HepG2 (cell line): ENCODE measurements around the gene TMEM232. TPM values are rescaled to one million over a fixed set of nuclear protein-coding genes. Genes with fewer than 3 reads are reported as not detected.

ENCODE experiments used
- EEA1 ChIP-seq: sonication (generic); formaldehyde crosslinking; IDR thresholded peaks from 2 replicates; pipeline ENCODE4 v1.5.1; 2020; ENCODE audit warnings: mild to moderate bottlenecking, missing genetic modification reagents, borderline replicate concordance
- KDM5B ChIP-seq: sonication (generic); formaldehyde crosslinking; IDR thresholded peaks from 2 replicates; pipeline ENCODE4 v1.4.0; 2020; ENCODE audit warnings: missing genetic modification reagents, mild to moderate bottlenecking, borderline replicate concordance
- TARDBP ChIP-seq: sonication (generic); formaldehyde crosslinking; IDR thresholded peaks from 2 replicates; pipeline ENCODE4 v1.8.0; 2022; ENCODE audit warnings: mild to moderate bottlenecking, missing genetic modification reagents
- TBX2 ChIP-seq: sonication (generic); formaldehyde crosslinking; IDR thresholded peaks from 2 replicates; pipeline ENCODE4 v1.5.0; 2020; ENCODE audit warnings: missing genetic modification reagents, mild to moderate bottlenecking, borderline replicate concordance
- WIZ ChIP-seq: sonication (generic); formaldehyde crosslinking; IDR thresholded peaks from 2 replicates; pipeline ENCODE4 v1.5.1; 2020; ENCODE audit warnings: mild to moderate bottlenecking, missing genetic modification reagents
- XRCC5 ChIP-seq: fragments of 200-400 bp; formaldehyde crosslinking; optimal IDR thresholded peaks from 2 replicates; pipeline ENCODE3; 2017; ENCODE audit warnings: mild to moderate bottlenecking, low read length
- ZNF329 ChIP-seq: sonication (generic); formaldehyde crosslinking; IDR thresholded peaks from 2 replicates; pipeline ENCODE4 v1.9.0; 2021; ENCODE audit warnings: low read depth, mild to moderate bottlenecking, missing genetic modification reagents
- ZNF337 ChIP-seq: sonication (generic); formaldehyde crosslinking; IDR thresholded peaks from 2 replicates; pipeline ENCODE4 v1.5.1; 2020; ENCODE audit warnings: missing genetic modification reagents, low read depth, mild to moderate bottlenecking, borderline replicate concordance
- ZNF501 ChIP-seq: sonication (generic); formaldehyde crosslinking; IDR thresholded peaks from 2 replicates; pipeline ENCODE4 v1.5.1; 2020; ENCODE audit warnings: mild to moderate bottlenecking, moderate library complexity, missing genetic modification reagents
- ZNF747 ChIP-seq: sonication (generic); formaldehyde crosslinking; IDR thresholded peaks from 2 replicates; pipeline ENCODE4 v1.8.1; 2023; ENCODE audit warnings: missing genetic modification reagents, mild to moderate bottlenecking, borderline replicate concordance
- ZNF792 ChIP-seq: IDR thresholded peaks from 2 replicates; pipeline ENCODE4 v1.6.1; 2016
- polyA plus RNA-seq, 8 experiments: library from polyadenylated mRNA; depleted of rRNA in 3 of 8; stranded (reverse) in 7 of 8; unstranded in 1 of 8; fragments of >200 nt; fragmentation: Illumina TruSeq in 4 of 8; extraction: Trizol in 4 of 8; gene quantifications; 2 replicates each; pipeline versions ENCODE4 v1.2.1 to v1.2.3, GENCODE V29; 2011 to 2016; ENCODE audit warnings: low read depth in 4 of 8, missing spikeins in 1 of 8, mixed read lengths in 1 of 8; ENCODE audit not compliant: insufficient read depth in 1 of 8
- total RNA-seq, 5 experiments: library from RNA; depleted of rRNA; stranded (reverse); fragments of >200 nt; fragmentation: Illumina TruSeq; extraction: Trizol; gene quantifications; 2 replicates each; pipeline ENCODE4 v1.2.3, GENCODE V29; 2016; ENCODE audit warnings: low read depth in 1 of 5
- TF ChIP-seq, protein P1 (sequence below): sonication (generic); formaldehyde crosslinking; IDR thresholded peaks from 2 replicates; pipeline ENCODE4 v1.4.0; 2020; ENCODE audit warnings: missing genetic modification reagents, low read depth, mild to moderate bottlenecking, borderline replicate concordance
- TF ChIP-seq, protein P2 (sequence below): sonication (generic); formaldehyde crosslinking; IDR thresholded peaks from 2 replicates; pipeline ENCODE4 v1.8.0; 2022; ENCODE audit warnings: missing genetic modification reagents, mild to moderate bottlenecking, borderline replicate concordance
- TF ChIP-seq, protein P3 (sequence below): IDR thresholded peaks from 2 replicates; pipeline ENCODE4 v1.6.1; 2016; ENCODE audit warnings: mild to moderate bottlenecking, missing biosample characterization, missing genetic modification reagents
- TF ChIP-seq, protein P4 (sequence below): sonication (generic); formaldehyde crosslinking; IDR thresholded peaks from 2 replicates; pipeline ENCODE4 v1.4.0; 2020; ENCODE audit warnings: low read depth, mild to moderate bottlenecking, missing genetic modification reagents
- TF ChIP-seq, protein P5 (sequence below): sonication (generic); formaldehyde crosslinking; IDR thresholded peaks from 2 replicates; pipeline ENCODE4 v1.4.0; 2020; ENCODE audit warnings: missing genetic modification reagents
- TF ChIP-seq, protein P6 (sequence below): sonication (generic); formaldehyde crosslinking; IDR thresholded peaks from 2 replicates; pipeline ENCODE4 v1.4.0; 2020; ENCODE audit warnings: missing genetic modification reagents, borderline replicate concordance

TMEM232 gene
- total and polyA plus RNA-seq, 2 of the 13 experiments (the other 11 are each of a cell fraction or from before 2014, with no cell fraction given): 0.29 to 0.71 TPM

DNA sequence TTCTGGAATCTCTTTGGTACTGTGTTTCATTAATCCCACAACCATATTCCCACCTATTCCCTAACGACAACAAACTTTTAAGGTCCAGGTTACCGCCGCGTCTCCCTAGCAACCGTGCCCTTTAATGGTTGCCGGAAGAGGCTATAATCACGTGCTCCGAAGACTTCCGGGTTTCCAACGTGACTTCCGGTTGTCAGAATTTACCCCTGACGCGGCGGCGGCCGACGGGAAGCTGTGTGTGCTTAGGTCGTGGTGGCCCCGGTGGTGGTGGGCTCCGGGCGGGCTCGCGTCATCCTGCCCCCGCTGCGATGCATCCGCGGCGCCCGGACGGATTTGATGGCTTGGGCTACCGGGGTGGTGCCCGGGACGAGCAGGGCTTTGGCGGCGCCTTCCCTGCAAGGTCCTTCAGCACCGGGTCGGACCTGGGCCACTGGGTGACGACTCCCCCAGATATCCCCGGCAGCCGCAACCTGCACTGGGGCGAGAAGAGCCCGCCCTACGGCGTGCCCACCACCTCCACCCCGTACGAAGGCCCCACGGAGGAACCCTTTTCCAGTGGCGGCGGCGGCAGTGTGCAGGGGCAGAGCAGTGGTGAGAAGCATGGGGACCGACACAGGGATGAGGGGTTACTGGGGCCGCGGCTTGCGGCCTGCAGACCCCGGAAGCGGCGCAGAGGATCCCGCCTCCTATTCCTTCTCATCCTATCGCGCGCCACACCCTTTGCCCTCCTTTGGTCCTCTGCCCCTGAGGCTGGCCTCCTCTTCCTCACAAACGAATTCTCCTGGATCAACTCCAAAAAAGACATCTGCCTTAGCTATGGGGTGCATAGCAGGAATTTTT is 12.6 kb upstream of the TMEM232 start, which contains the start of gene SLC25A46 (continued):
- TF ChIP-seq TBX2 (CRISPR knock-in tag): peak; percentile 83
- TF ChIP-seq TARDBP: peak; percentile 51; the same call in 1 of the 2 replicates
- peak; percentile 80 for TF ChIP-seq ZNF329 (CRISPR knock-in tag)
- peak; percentile 80 for TF ChIP-seq ZNF747 (CRISPR knock-in tag)
- TF ChIP-seq, protein P1, sequence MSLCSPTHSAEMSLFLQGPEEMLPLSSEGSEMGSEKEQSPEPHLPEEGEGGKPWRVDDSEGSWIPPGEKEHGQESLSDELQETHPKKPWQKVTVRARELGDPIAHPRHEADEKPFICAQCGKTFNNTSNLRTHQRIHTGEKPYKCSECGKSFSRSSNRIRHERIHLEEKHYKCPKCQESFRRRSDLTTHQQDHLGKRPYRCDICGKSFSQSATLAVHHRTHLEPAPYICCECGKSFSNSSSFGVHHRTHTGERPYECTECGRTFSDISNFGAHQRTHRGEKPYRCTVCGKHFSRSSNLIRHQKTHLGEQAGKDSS: 0 out of 2 replicates have a peak, but pooled peaks have one; percentile 32
- TF ChIP-seq, protein P2, sequence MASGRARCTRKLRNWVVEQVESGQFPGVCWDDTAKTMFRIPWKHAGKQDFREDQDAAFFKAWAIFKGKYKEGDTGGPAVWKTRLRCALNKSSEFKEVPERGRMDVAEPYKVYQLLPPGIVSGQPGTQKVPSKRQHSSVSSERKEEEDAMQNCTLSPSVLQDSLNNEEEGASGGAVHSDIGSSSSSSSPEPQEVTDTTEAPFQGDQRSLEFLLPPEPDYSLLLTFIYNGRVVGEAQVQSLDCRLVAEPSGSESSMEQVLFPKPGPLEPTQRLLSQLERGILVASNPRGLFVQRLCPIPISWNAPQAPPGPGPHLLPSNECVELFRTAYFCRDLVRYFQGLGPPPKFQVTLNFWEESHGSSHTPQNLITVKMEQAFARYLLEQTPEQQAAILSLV (CRISPR knock-in tag): peak; percentile 58; the same call in 1 of the 2 replicates
- TF ChIP-seq WIZ (CRISPR knock-in tag): 0 out of 2 replicates have a peak, but pooled peaks have one; percentile 34
- TF ChIP-seq, protein P3, sequence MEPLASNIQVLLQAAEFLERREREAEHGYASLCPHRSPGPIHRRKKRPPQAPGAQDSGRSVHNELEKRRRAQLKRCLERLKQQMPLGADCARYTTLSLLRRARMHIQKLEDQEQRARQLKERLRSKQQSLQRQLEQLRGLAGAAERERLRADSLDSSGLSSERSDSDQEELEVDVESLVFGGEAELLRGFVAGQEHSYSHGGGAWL (CRISPR knock-in tag): peak; percentile 52; the same call in 1 of the 2 replicates
- TF ChIP-seq EEA1 (CRISPR knock-in tag): 0 out of 2 replicates have a peak, but pooled peaks have one; percentile 46
- peak; percentile 94 for TF ChIP-seq ZNF501 (CRISPR knock-in tag)
- TF ChIP-seq, protein P4, sequence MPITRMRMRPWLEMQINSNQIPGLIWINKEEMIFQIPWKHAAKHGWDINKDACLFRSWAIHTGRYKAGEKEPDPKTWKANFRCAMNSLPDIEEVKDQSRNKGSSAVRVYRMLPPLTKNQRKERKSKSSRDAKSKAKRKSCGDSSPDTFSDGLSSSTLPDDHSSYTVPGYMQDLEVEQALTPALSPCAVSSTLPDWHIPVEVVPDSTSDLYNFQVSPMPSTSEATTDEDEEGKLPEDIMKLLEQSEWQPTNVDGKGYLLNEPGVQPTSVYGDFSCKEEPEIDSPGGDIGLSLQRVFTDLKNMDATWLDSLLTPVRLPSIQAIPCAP (CRISPR knock-in tag): 0 out of 2 replicates have a peak, but pooled peaks have one; percentile 59
- TF ChIP-seq, protein P5, sequence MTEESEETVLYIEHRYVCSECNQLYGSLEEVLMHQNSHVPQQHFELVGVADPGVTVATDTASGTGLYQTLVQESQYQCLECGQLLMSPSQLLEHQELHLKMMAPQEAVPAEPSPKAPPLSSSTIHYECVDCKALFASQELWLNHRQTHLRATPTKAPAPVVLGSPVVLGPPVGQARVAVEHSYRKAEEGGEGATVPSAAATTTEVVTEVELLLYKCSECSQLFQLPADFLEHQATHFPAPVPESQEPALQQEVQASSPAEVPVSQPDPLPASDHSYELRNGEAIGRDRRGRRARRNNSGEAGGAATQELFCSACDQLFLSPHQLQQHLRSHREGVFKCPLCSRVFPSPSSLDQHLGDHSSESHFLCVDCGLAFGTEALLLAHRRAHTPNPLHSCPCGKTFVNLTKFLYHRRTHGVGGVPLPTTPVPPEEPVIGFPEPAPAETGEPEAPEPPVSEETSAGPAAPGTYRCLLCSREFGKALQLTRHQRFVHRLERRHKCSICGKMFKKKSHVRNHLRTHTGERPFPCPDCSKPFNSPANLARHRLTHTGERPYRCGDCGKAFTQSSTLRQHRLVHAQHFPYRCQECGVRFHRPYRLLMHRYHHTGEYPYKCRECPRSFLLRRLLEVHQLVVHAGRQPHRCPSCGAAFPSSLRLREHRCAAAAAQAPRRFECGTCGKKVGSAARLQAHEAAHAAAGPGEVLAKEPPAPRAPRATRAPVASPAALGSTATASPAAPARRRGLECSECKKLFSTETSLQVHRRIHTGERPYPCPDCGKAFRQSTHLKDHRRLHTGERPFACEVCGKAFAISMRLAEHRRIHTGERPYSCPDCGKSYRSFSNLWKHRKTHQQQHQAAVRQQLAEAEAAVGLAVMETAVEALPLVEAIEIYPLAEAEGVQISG (CRISPR knock-in tag): peak; percentile 78
- no peak; the same call in 1 of the 2 replicates for TF ChIP-seq ZNF792
- TF ChIP-seq, protein P6, sequence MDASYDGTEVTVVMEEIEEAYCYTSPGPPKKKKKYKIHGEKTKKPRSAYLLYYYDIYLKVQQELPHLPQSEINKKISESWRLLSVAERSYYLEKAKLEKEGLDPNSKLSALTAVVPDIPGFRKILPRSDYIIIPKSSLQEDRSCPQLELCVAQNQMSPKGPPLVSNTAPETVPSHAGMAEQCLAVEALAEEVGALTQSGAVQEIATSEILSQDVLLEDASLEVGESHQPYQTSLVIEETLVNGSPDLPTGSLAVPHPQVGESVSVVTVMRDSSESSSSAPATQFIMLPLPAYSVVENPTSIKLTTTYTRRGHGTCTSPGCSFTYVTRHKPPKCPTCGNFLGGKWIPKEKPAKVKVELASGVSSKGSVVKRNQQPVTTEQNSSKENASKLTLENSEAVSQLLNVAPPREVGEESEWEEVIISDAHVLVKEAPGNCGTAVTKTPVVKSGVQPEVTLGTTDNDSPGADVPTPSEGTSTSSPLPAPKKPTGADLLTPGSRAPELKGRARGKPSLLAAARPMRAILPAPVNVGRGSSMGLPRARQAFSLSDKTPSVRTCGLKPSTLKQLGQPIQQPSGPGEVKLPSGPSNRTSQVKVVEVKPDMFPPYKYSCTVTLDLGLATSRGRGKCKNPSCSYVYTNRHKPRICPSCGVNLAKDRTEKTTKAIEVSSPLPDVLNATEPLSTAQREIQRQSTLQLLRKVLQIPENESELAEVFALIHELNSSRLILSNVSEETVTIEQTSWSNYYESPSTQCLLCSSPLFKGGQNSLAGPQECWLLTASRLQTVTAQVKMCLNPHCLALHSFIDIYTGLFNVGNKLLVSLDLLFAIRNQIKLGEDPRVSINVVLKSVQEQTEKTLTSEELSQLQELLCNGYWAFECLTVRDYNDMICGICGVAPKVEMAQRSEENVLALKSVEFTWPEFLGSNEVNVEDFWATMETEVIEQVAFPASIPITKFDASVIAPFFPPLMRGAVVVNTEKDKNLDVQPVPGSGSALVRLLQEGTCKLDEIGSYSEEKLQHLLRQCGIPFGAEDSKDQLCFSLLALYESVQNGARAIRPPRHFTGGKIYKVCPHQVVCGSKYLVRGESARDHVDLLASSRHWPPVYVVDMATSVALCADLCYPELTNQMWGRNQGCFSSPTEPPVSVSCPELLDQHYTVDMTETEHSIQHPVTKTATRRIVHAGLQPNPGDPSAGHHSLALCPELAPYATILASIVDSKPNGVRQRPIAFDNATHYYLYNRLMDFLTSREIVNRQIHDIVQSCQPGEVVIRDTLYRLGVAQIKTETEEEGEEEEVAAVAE (CRISPR knock-in tag): peak; percentile 62; the same call in 1 of the 2 replicates
- TF ChIP-seq ZNF337 (CRISPR knock-in tag): no peak
- TF ChIP-seq KDM5B: peak; percentile 74; the same call in 1 of the 2 replicates
- no peak for TF ChIP-seq XRCC5
